HEK293 (cell line): Measurements from ENCODE around the gene STIM1.

Experiments used
- CTCF ChIA-PET: fragments of 350-600 bp; formaldehyde crosslinking; extraction: SDS; loops from one replicate; lab custom pipeline; 2021; ENCODE audit warnings: antibody characterized with exemption; lab: Yijun Ruan, JAX
- POLR2A ChIA-PET: fragments of 300-600 bp; formaldehyde crosslinking; extraction: SDS; loops from one replicate; lab custom pipeline; 2020; ENCODE audit warnings: antibody characterized with exemption, inconsistent platforms; lab: Yijun Ruan, JAX
- H3K27ac ChIP-seq: fragments of 200-500 bp; sonication (Bioruptor generic); 2 replicates; pipeline ENCODE4 v1.5.1; 2014; ENCODE audit warnings: low read depth, low read length, control low read depth, inconsistent platforms; ENCODE audit errors: extremely low read depth
- H3K36me3 ChIP-seq, 2 experiments: fragments of 200-500 bp in 1 of 2; sonication (Bioruptor generic) in 1 of 2; 1 replicate in 1 of 2; 2 replicates in 1 of 2; pipeline ENCODE4 v1.5.1; 2014 to 2017; ENCODE audit warnings: inconsistent platforms in 2 of 2, low read length in 2 of 2; ENCODE audit not compliant: control insufficient read depth in 2 of 2, insufficient read depth in 1 of 2
- H3K4me1 ChIP-seq: fragments of 200-500 bp; sonication (Bioruptor generic); 2 replicates; pipeline ENCODE4 v1.5.1; 2014; ENCODE audit warnings: mild to moderate bottlenecking, low read length, inconsistent platforms; ENCODE audit not compliant: control insufficient read depth, insufficient read depth
- H3K4me3 ChIP-seq: 2 replicates; pipeline ENCODE4 v1.5.1; 2011; ENCODE audit warnings: low read depth, mild to moderate bottlenecking, control low read depth, low read length, moderate library complexity
- H3K9me3 ChIP-seq: fragments of 200-500 bp; sonication (Bioruptor generic); 2 replicates; pipeline ENCODE4 v1.5.1; 2014; ENCODE audit warnings: low read depth, low read length, inconsistent platforms; ENCODE audit not compliant: control insufficient read depth, insufficient read depth
- GLI2 ChIP-seq: fragments of 450-650 bp; formaldehyde crosslinking; IDR thresholded peaks from 2 replicates; pipeline ENCODE4; 2017; ENCODE audit warnings: missing biosample characterization, missing genetic modification characterization, low read depth, borderline replicate concordance
- KLF10 ChIP-seq: fragments of 450-650 bp; IDR thresholded peaks from 2 replicates; pipeline ENCODE4 v1.5.1; 2018; ENCODE audit warnings: missing biosample characterization, mild to moderate bottlenecking, missing genetic modification characterization
- KLF9 ChIP-seq: fragments of 450-650 bp; formaldehyde crosslinking; IDR thresholded peaks from 2 replicates; pipeline ENCODE4 v1.5.1; 2016; ENCODE audit warnings: missing biosample characterization, missing genetic modification characterization, low read depth
- MZF1 ChIP-seq: fragments of 450-650 bp; formaldehyde crosslinking; IDR thresholded peaks from 2 replicates; pipeline ENCODE4 v1.5.1; 2017; ENCODE audit warnings: missing biosample characterization, missing genetic modification characterization, borderline replicate concordance
- OVOL3 ChIP-seq: fragments of 450-650 bp; formaldehyde crosslinking; IDR thresholded peaks from 2 replicates; pipeline ENCODE4 v1.5.1; 2016; ENCODE audit warnings: missing biosample characterization, missing genetic modification characterization
- PRDM6 ChIP-seq: fragments of 450-650 bp; formaldehyde crosslinking; IDR thresholded peaks from 2 replicates; pipeline ENCODE4 v1.5.1; 2017; ENCODE audit warnings: missing biosample characterization, missing genetic modification characterization
- ZBTB10 ChIP-seq: fragments of 450-650 bp; formaldehyde crosslinking; IDR thresholded peaks from 2 replicates; pipeline ENCODE4 v1.5.1; 2016; ENCODE audit warnings: missing biosample characterization, missing genetic modification characterization
- ZBTB6 ChIP-seq: fragments of 450-650 bp; formaldehyde crosslinking; IDR thresholded peaks from 2 replicates; pipeline ENCODE4 v1.5.1; 2017; ENCODE audit warnings: missing biosample characterization, missing genetic modification characterization
- ZNF169 ChIP-seq: fragments of 450-650 bp; formaldehyde crosslinking; IDR thresholded peaks from 2 replicates; pipeline ENCODE4 v1.5.1; 2016; ENCODE audit warnings: missing biosample characterization, missing genetic modification characterization
- ZNF184 ChIP-seq: fragments of 450-650 bp; IDR thresholded peaks from 2 replicates; pipeline ENCODE4 v1.5.1; 2018; ENCODE audit warnings: missing biosample characterization, mild to moderate bottlenecking, missing genetic modification characterization
- ZNF202 ChIP-seq: fragments of 450-650 bp; formaldehyde crosslinking; IDR thresholded peaks from 2 replicates; pipeline ENCODE4 v1.5.1; 2016; ENCODE audit warnings: missing biosample characterization, missing genetic modification characterization, borderline replicate concordance
- ZNF239 ChIP-seq: fragments of 450-650 bp; formaldehyde crosslinking; IDR thresholded peaks from 2 replicates; pipeline ENCODE4 v1.5.1; 2016; ENCODE audit warnings: missing biosample characterization, missing genetic modification characterization
- ZNF266 ChIP-seq: fragments of 450-650 bp; formaldehyde crosslinking; IDR thresholded peaks from 2 replicates; pipeline ENCODE4 v1.5.1; 2016; ENCODE audit warnings: missing biosample characterization, missing genetic modification characterization, low read depth
- ZNF324 ChIP-seq: fragments of 450-650 bp; formaldehyde crosslinking; IDR thresholded peaks from 2 replicates; pipeline ENCODE4 v1.5.1; 2016; ENCODE audit warnings: missing biosample characterization, missing genetic modification characterization
- ZNF362 ChIP-seq: fragments of 450-650 bp; formaldehyde crosslinking; IDR thresholded peaks from 2 replicates; pipeline ENCODE4 v1.5.1; 2016; ENCODE audit warnings: missing biosample characterization, missing genetic modification characterization
- ZNF398 ChIP-seq: fragments of 450-650 bp; formaldehyde crosslinking; IDR thresholded peaks from 2 replicates; pipeline ENCODE4 v1.5.1; 2017; ENCODE audit warnings: missing biosample characterization, missing genetic modification characterization
- ZNF530 ChIP-seq: fragments of 450-650 bp; formaldehyde crosslinking; IDR thresholded peaks from 2 replicates; pipeline ENCODE4 v1.5.1; 2016; ENCODE audit warnings: low read depth, missing biosample characterization, missing genetic modification characterization
- ZNF664 ChIP-seq: fragments of 450-650 bp; formaldehyde crosslinking; IDR thresholded peaks from 2 replicates; pipeline ENCODE4 v1.5.1; 2016; ENCODE audit warnings: missing biosample characterization, missing genetic modification characterization
- ZNF701 ChIP-seq: fragments of 450-650 bp; formaldehyde crosslinking; IDR thresholded peaks from 2 replicates; pipeline ENCODE4 v1.5.1; 2016; ENCODE audit warnings: missing biosample characterization, missing genetic modification characterization
- ZNF707 ChIP-seq: fragments of 450-650 bp; formaldehyde crosslinking; IDR thresholded peaks from 2 replicates; pipeline ENCODE4 v1.5.1; 2016; ENCODE audit warnings: missing biosample characterization, missing genetic modification characterization
- ZNF791 ChIP-seq: fragments of 450-650 bp; formaldehyde crosslinking; IDR thresholded peaks from 2 replicates; pipeline ENCODE4 v1.5.1; 2016; ENCODE audit warnings: missing biosample characterization, missing genetic modification characterization
- ZNF792 ChIP-seq: fragments of 450-650 bp; formaldehyde crosslinking; IDR thresholded peaks from 2 replicates; pipeline ENCODE4 v1.5.1; 2016; ENCODE audit warnings: missing biosample characterization, missing genetic modification characterization
- ZSCAN23 ChIP-seq: fragments of 450-650 bp; formaldehyde crosslinking; IDR thresholded peaks from 2 replicates; pipeline ENCODE4 v1.5.1; 2016; ENCODE audit warnings: missing biosample characterization, missing genetic modification characterization

The STIM1 gene

GRCh38 chr11:3892156-3892555 lies 36.7 kb downstream of the STIM1 start:
- H3K4me3 ChIP-seq, result no peak overlapping the region
- POLR2A ChIA-PET, result no interaction called here
- H3K27ac ChIP-seq, result no peak overlapping the region
- TF ChIP-seq KLF9 (tag by site-specific recombination), result no peak
- TF ChIP-seq ZNF266, result no peak
- TF ChIP-seq ZSCAN23 (tag by site-specific recombination), result no peak
- TF ChIP-seq PRDM6 (tag by site-specific recombination), result no peak
- no peak for TF ChIP-seq ZNF792 (tag by site-specific recombination)
- no peak for TF ChIP-seq ZNF184 (tag by site-specific recombination)
- TF ChIP-seq ZBTB10 (tag by site-specific recombination), result no peak
- CTCF ChIA-PET, result no interaction called here
- no peaks in the 10 kb centered on the region for H3K4me1 ChIP-seq
- H3K9me3 ChIP-seq, result no peaks in the 10 kb centered on the region
- H3K36me3 ChIP-seq, result no peaks in the 10 kb centered on the region

GRCh38 chr11:3893311-3893710 lies 37.8 kb downstream of the STIM1 start:
- H3K9me3 ChIP-seq, result no peaks in the 10 kb centered on the region
- H3K4me3 ChIP-seq, result no peak overlapping the region
- TF ChIP-seq ZNF664 (tag by site-specific recombination) (no peak), OVOL3 (tag by site-specific recombination) (no peak), ZNF791 (tag by site-specific recombination) (no peak), ZNF169 (tag by site-specific recombination) (no peak), GLI2 (tag by site-specific recombination) (no peak), ZNF202 (tag by site-specific recombination) (no peak), ZNF324 (tag by site-specific recombination) (no peak), ZNF701 (tag by site-specific recombination) (no peak), ZNF398 (tag by site-specific recombination) (no peak), KLF10 (tag by site-specific recombination) (no peak), ZNF239 (no peak), ZBTB6 (no peak), MZF1 (no peak), ZNF707 (tag by site-specific recombination) (no peak), ZNF530 (tag by site-specific recombination) (no peak), ZNF362 (tag by site-specific recombination) (no peak)
- no peaks in the 10 kb centered on the region for H3K4me1 ChIP-seq
- no peaks in the 10 kb centered on the region for H3K36me3 ChIP-seq
- ChIA-PET CTCF (interaction anchor here (0.7 kb wide), 1 partner anchor 180 kb away, joined by 3 read pairs; no protein-coding TSS in a partner anchor), POLR2A (no interaction called here)
- H3K27ac ChIP-seq, result no peak overlapping the region
